MM.1S (cell line): ENCODE measurements around the gene ZNF687.

Experiments
- EZH2 ChIP-seq: fragments of 300-600 bp; sonication (generic); optimal IDR thresholded peaks from 2 replicates; pipeline ENCODE3; 2017; ENCODE audit warnings: low read depth, mild to moderate bottlenecking, antibody characterized with exemption, low read length, mixed read lengths
- EZH2phosphoT487 ChIP-seq: fragments of 300-600 bp; sonication (generic); IDR thresholded peaks from 2 replicates; pipeline ENCODE4 v1.6.1; 2018; ENCODE audit warnings: antibody characterized with exemption, low read length
- TF ChIP-seq, protein P1 (sequence below): fragments of 300-600 bp; sonication (generic); IDR thresholded peaks from 2 replicates; pipeline ENCODE4 v1.5.1; 2016; ENCODE audit warnings: antibody characterized with exemption, low read length, mixed read lengths

- TF ChIP-seq, protein P1, sequence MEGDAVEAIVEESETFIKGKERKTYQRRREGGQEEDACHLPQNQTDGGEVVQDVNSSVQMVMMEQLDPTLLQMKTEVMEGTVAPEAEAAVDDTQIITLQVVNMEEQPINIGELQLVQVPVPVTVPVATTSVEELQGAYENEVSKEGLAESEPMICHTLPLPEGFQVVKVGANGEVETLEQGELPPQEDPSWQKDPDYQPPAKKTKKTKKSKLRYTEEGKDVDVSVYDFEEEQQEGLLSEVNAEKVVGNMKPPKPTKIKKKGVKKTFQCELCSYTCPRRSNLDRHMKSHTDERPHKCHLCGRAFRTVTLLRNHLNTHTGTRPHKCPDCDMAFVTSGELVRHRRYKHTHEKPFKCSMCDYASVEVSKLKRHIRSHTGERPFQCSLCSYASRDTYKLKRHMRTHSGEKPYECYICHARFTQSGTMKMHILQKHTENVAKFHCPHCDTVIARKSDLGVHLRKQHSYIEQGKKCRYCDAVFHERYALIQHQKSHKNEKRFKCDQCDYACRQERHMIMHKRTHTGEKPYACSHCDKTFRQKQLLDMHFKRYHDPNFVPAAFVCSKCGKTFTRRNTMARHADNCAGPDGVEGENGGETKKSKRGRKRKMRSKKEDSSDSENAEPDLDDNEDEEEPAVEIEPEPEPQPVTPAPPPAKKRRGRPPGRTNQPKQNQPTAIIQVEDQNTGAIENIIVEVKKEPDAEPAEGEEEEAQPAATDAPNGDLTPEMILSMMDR: no peak
- TF ChIP-seq EZH2 (no peak), EZH2phosphoT487 (no peak)
Measured at GRCh38 chr1:151246786-151247185, 35.3 kb upstream of the ZNF687 start.
